Erythroblast (primary cell): Measurements from ENCODE around the gene FAM237B.

Experiments used
- GATA1 ChIP-seq: IDR thresholded peaks from 2 replicates; pipeline ENCODE4 v1.6.1; 2011; ENCODE audit warnings: low read depth, mild to moderate bottlenecking, control low read depth, low read length, moderate library complexity
- POLR2A ChIP-seq: IDR thresholded peaks from 2 replicates; pipeline ENCODE4 v1.6.1; 2011; ENCODE audit warnings: mild to moderate bottlenecking, low read length

DNA sequence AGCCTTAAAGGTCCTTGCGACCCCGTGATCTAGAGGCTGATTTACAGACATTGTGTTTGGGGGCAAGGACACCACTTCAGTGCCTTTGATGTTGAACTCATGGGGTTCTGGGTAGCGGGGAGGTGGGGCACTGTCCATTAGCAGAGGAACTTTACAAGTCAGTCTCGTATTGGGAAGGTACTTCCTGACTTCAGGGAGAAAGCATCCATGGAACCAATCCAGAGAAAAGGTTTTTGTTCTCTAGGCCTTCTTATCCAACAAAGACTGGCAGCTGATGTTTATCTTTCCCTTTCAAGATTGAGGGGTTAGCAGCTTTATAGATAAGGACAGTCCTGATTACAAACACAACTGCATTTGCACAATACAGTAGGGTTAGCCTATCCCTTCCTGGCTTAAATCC is 28.2 kb upstream of the FAM237B start:
- TF ChIP-seq POLR2A: no peak
- no peak for TF ChIP-seq GATA1
